ENCODE measurements around the gene ITGB1. TPM values are rescaled to one million over a fixed set of nuclear protein-coding genes. Genes with fewer than 3 reads are reported as not detected.

Gene ITGB1
- total and polyA plus RNA-seq, 9 of the 15 experiments (the other 6 are each of a cell fraction or from before 2014, with no cell fraction given) = 40.2 to 194 (median 155) TPM

DNA sequence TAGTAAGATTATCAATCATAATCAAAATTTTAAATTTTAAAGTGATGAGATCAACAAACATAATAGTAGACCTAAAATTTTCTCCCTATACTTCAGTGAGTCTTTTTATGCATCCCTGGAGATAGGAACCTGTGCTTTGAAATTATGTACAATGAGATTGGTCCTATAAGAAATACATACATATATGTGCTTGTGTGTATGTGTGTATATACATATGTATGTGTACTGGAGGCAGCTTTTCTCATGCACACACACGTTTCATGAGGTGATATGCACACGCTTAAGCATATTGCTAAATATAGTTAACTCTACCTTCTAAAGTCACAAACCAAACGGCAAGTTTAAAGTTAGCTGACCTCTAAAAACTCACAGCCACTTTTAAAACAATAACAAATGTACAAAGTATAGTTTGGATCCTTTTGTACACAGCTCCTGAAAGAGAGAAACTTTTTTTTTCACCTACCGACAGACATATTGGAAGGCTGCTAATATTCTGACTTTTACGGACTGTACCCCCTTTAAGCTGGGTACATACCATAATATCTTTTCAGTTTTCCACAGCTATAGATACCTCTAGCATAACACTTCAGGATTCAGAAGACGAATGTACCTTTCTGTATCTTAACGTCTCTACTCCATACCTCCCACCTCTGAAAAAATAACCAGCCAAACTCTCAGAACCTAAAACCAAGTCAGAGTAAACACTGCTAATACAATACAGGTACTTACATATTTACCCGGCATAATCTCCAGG, 3.3 kb downstream of the ITGB1 start (continued):
- TF ChIP-seq, protein P1, sequence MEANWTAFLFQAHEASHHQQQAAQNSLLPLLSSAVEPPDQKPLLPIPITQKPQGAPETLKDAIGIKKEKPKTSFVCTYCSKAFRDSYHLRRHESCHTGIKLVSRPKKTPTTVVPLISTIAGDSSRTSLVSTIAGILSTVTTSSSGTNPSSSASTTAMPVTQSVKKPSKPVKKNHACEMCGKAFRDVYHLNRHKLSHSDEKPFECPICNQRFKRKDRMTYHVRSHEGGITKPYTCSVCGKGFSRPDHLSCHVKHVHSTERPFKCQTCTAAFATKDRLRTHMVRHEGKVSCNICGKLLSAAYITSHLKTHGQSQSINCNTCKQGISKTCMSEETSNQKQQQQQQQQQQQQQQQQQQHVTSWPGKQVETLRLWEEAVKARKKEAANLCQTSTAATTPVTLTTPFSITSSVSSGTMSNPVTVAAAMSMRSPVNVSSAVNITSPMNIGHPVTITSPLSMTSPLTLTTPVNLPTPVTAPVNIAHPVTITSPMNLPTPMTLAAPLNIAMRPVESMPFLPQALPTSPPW (CRISPR knock-in tag; IDR thresholded peaks at IDR 0.05) = 0 out of 2 replicates have a peak, but pooled peaks have one; percentile 4
- no peak for TF ChIP-seq SNRNP70 (optimal IDR thresholded peaks at IDR 0.05; ENCODE audit: low read depth, low read length)

GRCh38 chr10:32954080-32954479, 4.0 kb downstream of the ITGB1 start:
- H2AFZ ChIP-seq (ENCODE audit: low read depth, low read length) = no peak overlapping the region
- peaks cover 10 to 43% of the 10 kb centered on the region in 2 experiments; a peak in 4 of 5 replicates for H3K4me1 ChIP-seq (replicated peaks in 1 of 2; ENCODE audit: control insufficient read depth in 2 of 2, insufficient read depth in 2 of 2, low read length in 2 of 2)
- ChIA-PET POLR2A (interaction anchor here (0.6 to 1.7 kb wide), 9 partner anchors 10 to 50 kb away, joined by 3 to 8 read pairs (median 4); no protein-coding TSS in a partner anchor), CTCF (ENCODE audit: low intra/inter-chr PET ratio) (no interaction called here)
- intact Hi-C loops (cut with micrococcal nuclease) (loop anchor here (10.0 kb wide), 1 partner anchor 579 kb away; no protein-coding TSS in a partner anchor), in situ Hi-C loops (cut with MboI) (no loop called here)
- FAIRE-seq (no peak), DNase-seq (ENCODE audit: extremely low read depth in 1 of 4, low spot score in 3 of 4) (no peak), ATAC-seq (peak; percentile 2; the same call in 1 of the 3 replicates)
- no peaks in the 10 kb centered on the region for H3K9me1 ChIP-seq (ENCODE audit: control insufficient read depth, insufficient read depth, low read length)
- H3K36me3 ChIP-seq (ENCODE audit: control insufficient read depth, insufficient read depth, low read length) = peaks cover 15% of the 10 kb centered on the region; the same call in 2 of the 3 replicates
- no peak overlapping the region for H3K9ac ChIP-seq (ENCODE audit: insufficient read depth in 1 of 2, low read depth in 2 of 2, low read length in 2 of 2)
- H4K20me1 ChIP-seq (replicated peaks; ENCODE audit: control insufficient read depth, insufficient read depth, low read length) = peaks cover 26% of the 10 kb centered on the region
- H3K9me3 ChIP-seq (replicated peaks; ENCODE audit: control insufficient read depth, insufficient read depth, low read depth, low read length) = no peaks in the 10 kb centered on the region
- peak overlapping the region; percentile 77; the same call in 1 of the 2 replicates for H3K4me2 ChIP-seq (ENCODE audit: insufficient read depth, low read length)
- no peak overlapping the region for H3K27ac ChIP-seq (ENCODE audit: extremely low read depth, low read depth, low read length)
- peaks cover 95% of the 10 kb centered on the region for H3K79me2 ChIP-seq (ENCODE audit: control insufficient read depth, insufficient read depth, low read length)
- no peak overlapping the region for H3K4me3 ChIP-seq
- no TSS peak for BruUV-seq (replicated peaks)
- H3K27me3 ChIP-seq (ENCODE audit: control insufficient read depth in 2 of 2, insufficient read depth in 2 of 2, low read length in 2 of 2) = no peaks in the 10 kb centered on the region
- TF ChIP-seq SUPT5H (IDR thresholded peaks at IDR 0.05) (no peak), ARID3A (IDR thresholded peaks at IDR 0.05; ENCODE audit: borderline replicate concordance, low read depth, low read length) (peak; percentile 57; the same call in 1 of the 2 replicates), ZNF253 (CRISPR knock-in tag; conservative IDR thresholded peaks at IDR 0.05) (no peak), ZNF830 (CRISPR knock-in tag; IDR thresholded peaks at IDR 0.05) (no peak), FOXM1 (IDR thresholded peaks at IDR 0.05; ENCODE audit: low read depth) (no peak), FOXM1 (CRISPR knock-in tag; IDR thresholded peaks at IDR 0.05; ENCODE audit: low read depth) (no peak), ZNF384 (IDR thresholded peaks at IDR 0.05; ENCODE audit: low read depth, low read length) (peak; percentile 44; the same call in 1 of the 2 replicates), NFXL1 (CRISPR knock-in tag; IDR thresholded peaks at IDR 0.05) (no peak), ZNF197 (CRISPR knock-in tag; IDR thresholded peaks at IDR 0.05; ENCODE audit: low read depth) (no peak), HMGN3 (IDR thresholded peaks at IDR 0.05; ENCODE audit: borderline replicate concordance, extremely low read depth, insufficient read length, low read depth, low read length) (no peak)
- TF ChIP-seq, protein P2, sequence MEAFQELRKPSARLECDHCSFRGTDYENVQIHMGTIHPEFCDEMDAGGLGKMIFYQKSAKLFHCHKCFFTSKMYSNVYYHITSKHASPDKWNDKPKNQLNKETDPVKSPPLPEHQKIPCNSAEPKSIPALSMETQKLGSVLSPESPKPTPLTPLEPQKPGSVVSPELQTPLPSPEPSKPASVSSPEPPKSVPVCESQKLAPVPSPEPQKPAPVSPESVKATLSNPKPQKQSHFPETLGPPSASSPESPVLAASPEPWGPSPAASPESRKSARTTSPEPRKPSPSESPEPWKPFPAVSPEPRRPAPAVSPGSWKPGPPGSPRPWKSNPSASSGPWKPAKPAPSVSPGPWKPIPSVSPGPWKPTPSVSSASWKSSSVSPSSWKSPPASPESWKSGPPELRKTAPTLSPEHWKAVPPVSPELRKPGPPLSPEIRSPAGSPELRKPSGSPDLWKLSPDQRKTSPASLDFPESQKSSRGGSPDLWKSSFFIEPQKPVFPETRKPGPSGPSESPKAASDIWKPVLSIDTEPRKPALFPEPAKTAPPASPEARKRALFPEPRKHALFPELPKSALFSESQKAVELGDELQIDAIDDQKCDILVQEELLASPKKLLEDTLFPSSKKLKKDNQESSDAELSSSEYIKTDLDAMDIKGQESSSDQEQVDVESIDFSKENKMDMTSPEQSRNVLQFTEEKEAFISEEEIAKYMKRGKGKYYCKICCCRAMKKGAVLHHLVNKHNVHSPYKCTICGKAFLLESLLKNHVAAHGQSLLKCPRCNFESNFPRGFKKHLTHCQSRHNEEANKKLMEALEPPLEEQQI (IDR thresholded peaks at IDR 0.05) = no peak
